IPS-20b (cell line): ENCODE data around the gene FGF12.

ENCODE experiments used
- H3K27ac ChIP-seq: one replicate; pipeline ENCODE4 v1.5.1; 2013; ENCODE audit warnings: low read length
- H3K27me3 ChIP-seq: 2 replicates; pipeline ENCODE4 v1.6.1; 2013; ENCODE audit warnings: mild to moderate bottlenecking, low read length, inconsistent platforms; ENCODE audit not compliant: insufficient read depth
- H3K36me3 ChIP-seq: 2 replicates; pipeline ENCODE4 v1.6.1; 2013; ENCODE audit warnings: low read depth, mild to moderate bottlenecking, inconsistent platforms, low read length, moderate library complexity; ENCODE audit not compliant: insufficient read depth
- H3K4me1 ChIP-seq: 2 replicates; pipeline ENCODE4 v1.6.1; 2013; ENCODE audit warnings: mild to moderate bottlenecking, control low read depth, inconsistent platforms, low read length, moderate library complexity; ENCODE audit not compliant: insufficient read depth
- H3K4me3 ChIP-seq: 2 replicates; pipeline ENCODE4 v1.5.1; 2013; ENCODE audit warnings: mild to moderate bottlenecking, low read length, inconsistent platforms
- H3K9ac ChIP-seq: 2 replicates; pipeline ENCODE4 v1.6.1; 2013; ENCODE audit warnings: low read depth, mild to moderate bottlenecking, inconsistent platforms, low read length, moderate library complexity
- H3K9me3 ChIP-seq: 2 replicates; pipeline ENCODE4 v1.6.1; 2013; ENCODE audit warnings: mild to moderate bottlenecking, low read depth, low read length, inconsistent platforms; ENCODE audit not compliant: insufficient read depth

Gene FGF12

DNA sequence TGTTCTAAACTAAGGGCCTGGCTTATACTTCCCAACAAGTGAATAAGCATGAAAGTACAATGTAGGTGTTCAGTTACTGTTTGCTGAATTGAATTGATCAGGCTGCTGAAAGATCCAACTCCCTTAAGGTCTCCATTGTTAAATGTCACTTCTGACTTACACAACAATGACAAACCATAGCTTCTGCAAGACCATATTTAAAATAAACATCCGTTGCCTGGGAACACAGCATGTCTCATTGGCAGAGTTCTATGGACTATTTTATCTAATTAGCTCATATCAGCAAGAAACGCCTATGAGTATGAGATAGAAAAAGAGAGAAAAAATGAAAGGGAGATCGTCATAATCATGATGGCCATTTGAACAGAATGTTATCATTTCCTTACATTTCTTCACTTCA, 605.4 kb downstream of the FGF12 start:
- Histone ChIP-seq H3K36me3 (no peaks in the 10 kb centered on the region), H3K27ac (no peak overlapping the region), H3K4me3 (no peak overlapping the region), H3K4me1 (no peaks in the 10 kb centered on the region), H3K27me3 (no peaks in the 10 kb centered on the region), H3K9me3 (no peaks in the 10 kb centered on the region), H3K9ac (no peak overlapping the region)

DNA sequence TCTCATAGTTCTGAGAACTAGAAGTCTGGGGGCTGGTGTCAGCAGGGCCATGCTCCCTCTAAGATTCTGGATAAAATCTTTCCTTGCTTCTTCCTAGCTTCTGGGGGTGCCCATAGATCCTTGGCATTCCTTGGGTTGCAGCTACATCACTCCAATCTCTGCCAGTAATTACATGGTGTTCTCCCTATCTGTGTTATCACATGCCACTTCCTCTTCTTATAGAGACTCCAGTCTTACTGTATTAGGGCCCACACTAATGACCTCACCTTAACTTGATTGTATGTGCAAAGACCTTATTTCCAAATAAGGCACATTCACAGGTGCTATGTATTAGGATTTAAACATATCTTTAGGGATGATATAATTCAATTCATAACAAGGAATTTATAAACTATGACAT, 618.5 kb downstream of the FGF12 start:
- no peak overlapping the region for H3K27ac ChIP-seq
- H3K9me3 ChIP-seq = no peaks in the 10 kb centered on the region
- H3K4me1 ChIP-seq = no peaks in the 10 kb centered on the region
- no peaks in the 10 kb centered on the region for H3K36me3 ChIP-seq
- no peaks in the 10 kb centered on the region for H3K27me3 ChIP-seq
- no peak overlapping the region for H3K4me3 ChIP-seq
- no peak overlapping the region for H3K9ac ChIP-seq

DNA sequence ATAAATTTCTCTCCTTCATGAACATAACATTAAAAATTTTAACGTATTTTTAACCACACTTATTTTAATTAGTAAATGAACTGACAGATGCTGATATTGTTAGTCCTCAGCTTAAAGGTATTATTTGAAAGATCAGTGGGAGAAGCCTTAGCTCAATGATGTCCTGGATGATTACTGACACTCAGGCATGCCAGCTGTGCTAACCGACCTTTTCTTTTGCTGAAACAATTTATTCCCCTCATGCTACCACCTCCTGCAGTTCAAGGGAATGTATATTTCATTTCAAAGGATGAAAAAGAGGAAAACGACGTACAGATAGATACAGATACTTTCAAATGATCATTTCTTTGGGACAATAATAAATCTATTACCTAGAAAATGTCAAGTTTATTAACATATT, 620.8 kb downstream of the FGF12 start:
- Histone ChIP-seq H3K4me1 (no peaks in the 10 kb centered on the region; the same call in 1 of the 2 replicates), H3K36me3 (no peaks in the 10 kb centered on the region), H3K9me3 (no peaks in the 10 kb centered on the region), H3K4me3 (no peak overlapping the region), H3K27me3 (no peaks in the 10 kb centered on the region), H3K9ac (no peak overlapping the region), H3K27ac (no peak overlapping the region)

DNA sequence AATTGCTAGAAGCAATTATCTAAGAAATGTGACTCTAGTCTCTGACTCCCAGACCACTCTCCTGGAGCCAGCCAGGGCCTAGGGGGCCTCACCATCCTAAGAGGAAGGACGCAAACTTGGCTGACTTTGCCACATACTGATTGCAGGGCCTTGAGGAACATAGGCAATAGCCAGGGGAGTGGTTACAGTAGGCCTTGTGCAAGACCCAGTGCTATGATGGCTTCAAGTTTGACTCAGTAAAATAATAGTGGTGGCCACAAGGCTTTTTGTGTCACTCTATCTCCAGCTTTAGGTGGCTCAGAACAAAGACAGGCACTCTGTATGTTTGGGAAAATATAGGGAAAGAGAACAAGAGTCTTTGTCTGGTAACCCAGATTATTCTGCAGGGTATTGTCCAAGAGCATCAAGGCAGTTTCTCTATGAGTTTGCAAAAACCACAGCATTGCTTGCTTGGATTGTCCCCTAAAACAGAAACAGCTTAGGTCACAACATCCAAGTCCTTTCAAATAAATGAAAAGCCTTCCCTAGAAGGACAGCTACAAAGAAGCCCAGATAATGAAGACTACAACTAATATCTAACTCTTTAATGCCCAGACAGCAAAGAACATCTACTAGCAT, 634.8 kb downstream of the FGF12 start:
- peaks cover 3% of the 10 kb centered on the region; the same call in 1 of the 2 replicates for H3K4me1 ChIP-seq
- no peak overlapping the region for H3K27ac ChIP-seq
- no peaks in the 10 kb centered on the region for H3K9me3 ChIP-seq
- no peak overlapping the region for H3K9ac ChIP-seq
- no peaks in the 10 kb centered on the region for H3K27me3 ChIP-seq
- H3K36me3 ChIP-seq = no peaks in the 10 kb centered on the region
- H3K4me3 ChIP-seq = no peak overlapping the region

DNA sequence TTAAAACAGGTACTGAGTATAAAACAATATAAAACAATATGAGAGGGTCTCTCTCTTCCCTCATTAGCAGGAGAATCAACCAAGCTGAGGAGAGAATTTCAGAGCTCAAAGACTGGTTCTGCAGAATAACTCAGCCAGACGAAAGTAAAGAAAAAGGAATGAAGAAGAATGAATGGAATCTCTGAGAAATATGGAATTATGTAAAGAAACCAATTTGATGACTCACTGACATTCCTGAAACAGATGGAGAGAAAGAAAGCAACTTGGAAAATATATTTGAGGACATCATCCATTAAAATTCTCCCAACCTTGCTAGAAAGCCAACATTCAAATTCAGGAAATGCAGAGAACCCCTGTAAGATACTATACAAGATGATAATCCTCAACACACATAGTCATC, 635.5 kb downstream of the FGF12 start:
- Histone ChIP-seq H3K36me3 (no peaks in the 10 kb centered on the region), H3K27ac (no peak overlapping the region), H3K4me3 (no peak overlapping the region), H3K27me3 (no peaks in the 10 kb centered on the region), H3K9ac (no peak overlapping the region), H3K9me3 (no peaks in the 10 kb centered on the region), H3K4me1 (peaks cover 3% of the 10 kb centered on the region; the same call in 1 of the 2 replicates)

DNA sequence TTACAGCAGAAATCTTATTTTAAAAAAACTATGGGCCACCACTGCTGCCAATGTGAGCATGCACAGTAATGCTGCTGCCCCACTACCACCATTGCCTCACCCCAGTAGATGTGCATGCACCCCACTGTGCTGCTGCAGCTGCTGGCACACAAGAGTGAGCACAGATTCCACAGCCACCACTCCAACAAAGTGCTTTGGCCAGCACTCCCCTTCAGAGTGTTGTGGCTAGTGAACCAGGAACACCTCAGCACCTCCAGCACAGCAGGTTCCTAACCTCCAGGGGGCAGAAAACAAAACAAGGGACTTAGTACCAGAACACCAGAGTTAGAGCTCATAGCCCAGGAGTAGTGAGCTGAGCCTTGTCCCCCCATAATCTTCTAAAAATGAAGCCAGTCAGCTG, 636.8 kb downstream of the FGF12 start:
- Histone ChIP-seq H3K27ac (no peak overlapping the region), H3K9me3 (no peaks in the 10 kb centered on the region), H3K9ac (no peak overlapping the region), H3K36me3 (no peaks in the 10 kb centered on the region), H3K4me1 (peaks cover 3% of the 10 kb centered on the region; the same call in 1 of the 2 replicates), H3K27me3 (no peaks in the 10 kb centered on the region), H3K4me3 (no peak overlapping the region)
